HG03280 (cell line): ENCODE data around the gene A2ML1.
"Not testable (repeated sequence)": the region's sequence is repeated elsewhere in the genome, so short reads cannot be mapped to it uniquely, and the experiment has no call there.

Experiments used
- ATAC-seq: cut with Tn5 transposase; IDR thresholded peaks from one replicate; pipeline ENCODE4 v1.9.1; 2021; ENCODE audit warnings: mild to moderate bottlenecking, moderate library complexity; ENCODE audit not compliant: unreplicated experiment

Gene A2ML1

GRCh38 chr12:8903646-8904045, 81.2 kb downstream of the A2ML1 start:
- ATAC-seq, result no peak

GRCh38 chr12:8904665-8905064, 82.2 kb downstream of the A2ML1 start:
- no peak for ATAC-seq

GRCh38 chr12:8905546-8905945, 83.1 kb downstream of the A2ML1 start:
- no peak for ATAC-seq

GRCh38 chr12:8906266-8907180, 84.1 kb downstream of the A2ML1 start:
- no peak for ATAC-seq

- ATAC-seq, result no peak
Observed at GRCh38 chr12:8907513-8907912, 85.1 kb downstream of the A2ML1 start.

- ATAC-seq, result no peak
Observed at GRCh38 chr12:8909752-8910151, 87.3 kb downstream of the A2ML1 start.

GRCh38 chr12:8911606-8912268, 89.3 kb downstream of the A2ML1 start:
- no peak for ATAC-seq

- no peak for ATAC-seq
Observed at GRCh38 chr12:8912914-8913313, 90.5 kb downstream of the A2ML1 start.

- no peak for ATAC-seq
Observed at GRCh38 chr12:8913702-8914032, 91.2 kb downstream of the A2ML1 start.

GRCh38 chr12:8914033-8914715, 91.8 kb downstream of the A2ML1 start, which contains the start of gene PHC1:
TSS of gene PHC1 (plus strand) at chr12:8914509. CDS start at chr12:8917678, 3,169 bp downstream.
- ATAC-seq, result peak; percentile 66

GRCh38 chr12:8914716-8915526, 92.5 kb downstream of the A2ML1 start:
- peak; percentile 60 for ATAC-seq

- no peak for ATAC-seq
Observed at GRCh38 chr12:8916154-8916553, 93.7 kb downstream of the A2ML1 start.

GRCh38 chr12:8917031-8917430, 94.6 kb downstream of the A2ML1 start:
- ATAC-seq, result no peak

GRCh38 chr12:8917751-8918150, 95.3 kb downstream of the A2ML1 start:
- ATAC-seq, result no peak

- ATAC-seq, result not testable (repeated sequence)
Observed at GRCh38 chr12:8919643-8920042, 97.2 kb downstream of the A2ML1 start.

- ATAC-seq, result no peak
Observed at GRCh38 chr12:8922544-8922943, 100.1 kb downstream of the A2ML1 start.
